GM12878 (cell line): ENCODE results near the gene NDRG4.

Source experiments
- ATF7 ChIP-seq: fragments of 450-650 bp; IDR thresholded peaks from 2 replicates; pipeline ENCODE4 v1.6.1; 2016; ENCODE audit warnings: low read depth, mild to moderate bottlenecking
- BHLHE40 ChIP-seq, 2 experiments: fragments of 450-650 bp in 1 of 2; IDR thresholded peaks; 2 replicates each; pipeline ENCODE4 v1.6.1; 2011 to 2017; ENCODE audit warnings: low read depth in 2 of 2, borderline replicate concordance in 1 of 2, improper control_type of control experiment in 1 of 2, low read length in 1 of 2, mild to moderate bottlenecking in 1 of 2
- CREM ChIP-seq: IDR thresholded peaks from 2 replicates; pipeline ENCODE4 v1.6.1; 2014; ENCODE audit warnings: antibody characterized with exemption, low read depth
- E2F4 ChIP-seq: IDR thresholded peaks from 2 replicates; pipeline ENCODE4 v1.6.1; 2012; ENCODE audit warnings: low read depth, low read length, improper control_type of control experiment
- EZH2 ChIP-seq: IDR thresholded peaks from 2 replicates; pipeline ENCODE4 v1.6.1; 2012; ENCODE audit warnings: low read depth, mild to moderate bottlenecking, control low read depth, inconsistent platforms, low read length, borderline replicate concordance; ENCODE audit not compliant: control insufficient read depth
- NFYB ChIP-seq: IDR thresholded peaks from 2 replicates; pipeline ENCODE4 v1.6.1; 2011; ENCODE audit warnings: low read depth, mild to moderate bottlenecking, low read length, improper control_type of control experiment, moderate library complexity; ENCODE audit not compliant: insufficient read depth
- NRF1 ChIP-seq: conservative IDR thresholded peaks from 2 replicates; pipeline ENCODE4 v1.6.1; 2011; ENCODE audit warnings: mild to moderate bottlenecking, low read depth, low read length, improper control_type of control experiment
- POLR2A ChIP-seq: IDR thresholded peaks from 2 replicates; pipeline ENCODE4 v1.6.1; 2011; ENCODE audit warnings: low read depth, mild to moderate bottlenecking, low read length
- POLR2AphosphoS5 ChIP-seq: IDR thresholded peaks from 2 replicates; pipeline ENCODE4 v1.6.1; 2011; ENCODE audit warnings: mild to moderate bottlenecking, low read length, inconsistent platforms
- REST ChIP-seq: IDR thresholded peaks from 2 replicates; pipeline ENCODE4 v1.6.1; 2012; ENCODE audit warnings: mild to moderate bottlenecking, low read depth, low read length
- TAF1 ChIP-seq: IDR thresholded peaks from 2 replicates; pipeline ENCODE4 v1.6.1; 2011; ENCODE audit warnings: mild to moderate bottlenecking, low read depth, low read length, borderline replicate concordance
- TARDBP ChIP-seq: IDR thresholded peaks from 2 replicates; pipeline ENCODE4 v1.6.1; 2016; ENCODE audit warnings: borderline replicate concordance
- ZBTB33 ChIP-seq: fragments of 450-650 bp; IDR thresholded peaks from 2 replicates; pipeline ENCODE4 v1.6.1; 2017; ENCODE audit warnings: mild to moderate bottlenecking
- TF ChIP-seq, protein P1 (sequence below), 3 experiments: IDR thresholded peaks in 2 of 3; conservative IDR thresholded peaks in 1 of 3; 2 replicates each; pipeline ENCODE4 v1.5.1; 2011; ENCODE audit warnings: low read depth in 3 of 3, low read length in 3 of 3, mild to moderate bottlenecking in 3 of 3, control low read depth in 2 of 3, moderate library complexity in 2 of 3, inconsistent platforms in 1 of 3, mixed read lengths in 1 of 3; ENCODE audit not compliant: control insufficient read depth in 2 of 3, insufficient read depth in 1 of 3; ENCODE audit errors: extremely low read depth in 1 of 3

GRCh38 chr16:58471209-58471975, 28.6 kb upstream of the NDRG4 start:
- TF ChIP-seq TAF1 (no peak), ATF7 (no peak), E2F4 (no peak), POLR2A (no peak), BHLHE40 (IDR thresholded peaks at IDR 0.05; ENCODE audit: borderline replicate concordance in 1 of 2, low read depth in 2 of 2, low read length in 1 of 2) (no peak), REST (no peak), TARDBP (no peak), CREM (no peak), EZH2 (no peak), NRF1 (no peak), NFYB (no peak), POLR2AphosphoS5 (no peak), ZBTB33 (no peak)
- TF ChIP-seq, protein P1, sequence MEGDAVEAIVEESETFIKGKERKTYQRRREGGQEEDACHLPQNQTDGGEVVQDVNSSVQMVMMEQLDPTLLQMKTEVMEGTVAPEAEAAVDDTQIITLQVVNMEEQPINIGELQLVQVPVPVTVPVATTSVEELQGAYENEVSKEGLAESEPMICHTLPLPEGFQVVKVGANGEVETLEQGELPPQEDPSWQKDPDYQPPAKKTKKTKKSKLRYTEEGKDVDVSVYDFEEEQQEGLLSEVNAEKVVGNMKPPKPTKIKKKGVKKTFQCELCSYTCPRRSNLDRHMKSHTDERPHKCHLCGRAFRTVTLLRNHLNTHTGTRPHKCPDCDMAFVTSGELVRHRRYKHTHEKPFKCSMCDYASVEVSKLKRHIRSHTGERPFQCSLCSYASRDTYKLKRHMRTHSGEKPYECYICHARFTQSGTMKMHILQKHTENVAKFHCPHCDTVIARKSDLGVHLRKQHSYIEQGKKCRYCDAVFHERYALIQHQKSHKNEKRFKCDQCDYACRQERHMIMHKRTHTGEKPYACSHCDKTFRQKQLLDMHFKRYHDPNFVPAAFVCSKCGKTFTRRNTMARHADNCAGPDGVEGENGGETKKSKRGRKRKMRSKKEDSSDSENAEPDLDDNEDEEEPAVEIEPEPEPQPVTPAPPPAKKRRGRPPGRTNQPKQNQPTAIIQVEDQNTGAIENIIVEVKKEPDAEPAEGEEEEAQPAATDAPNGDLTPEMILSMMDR (IDR thresholded peaks at IDR 0.05 in 2 of 3, conservative IDR thresholded peaks at IDR 0.05 in 1 of 3; ENCODE audit: control insufficient read depth in 2 of 3, extremely low read depth in 1 of 3, insufficient read depth in 1 of 3, low read depth in 3 of 3, low read length in 3 of 3) = no peak
